ENCODE data around the gene TUBB4A.

Gene TUBB4A

DNA sequence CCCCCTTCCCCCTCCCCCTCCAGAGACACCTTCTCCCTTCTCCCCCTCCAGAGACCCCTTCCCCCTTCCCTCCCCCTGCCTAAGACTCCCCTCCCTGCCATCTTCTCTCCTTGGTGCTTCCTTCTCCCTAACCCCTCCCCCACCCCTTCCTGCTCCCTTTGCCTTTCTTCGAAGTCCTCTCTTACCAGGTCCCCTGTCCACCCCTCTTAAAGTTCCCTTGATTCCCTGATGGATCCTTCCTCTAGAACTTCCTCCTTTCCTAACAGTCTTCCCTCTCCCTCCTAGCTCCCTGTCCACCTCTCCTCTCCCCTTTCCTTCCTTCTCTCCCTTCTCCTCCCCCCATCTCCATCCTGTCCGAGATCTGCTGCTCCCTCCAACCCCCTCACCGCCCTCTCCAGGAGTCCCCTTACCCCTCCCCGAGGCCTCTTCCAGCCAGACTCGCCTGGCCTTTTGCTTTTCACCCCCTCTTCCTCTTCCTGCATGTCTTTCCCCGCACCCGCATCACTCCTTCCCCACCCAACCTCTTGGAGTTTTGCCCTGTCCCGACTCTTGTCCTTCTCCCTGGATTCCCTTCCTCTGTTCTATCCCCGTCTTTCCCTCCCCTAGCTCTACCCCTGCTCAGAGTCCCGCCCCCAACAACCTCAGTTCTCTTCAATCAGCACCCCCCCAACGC lies 31.8 kb upstream of the TUBB4A start:
- H3K9me3 ChIP-seq (ENCODE audit: control insufficient read depth, low read length): no peaks in the 10 kb centered on the region
- no peak overlapping the region for H3K4me2 ChIP-seq (ENCODE audit: low read length, poor library complexity, severe bottlenecking)
- no peak overlapping the region for H3K23ac ChIP-seq (ENCODE audit: low read length in 2 of 2)
- H3K14ac ChIP-seq (ENCODE audit: low read length in 2 of 2): no peak overlapping the region
- DNase-seq: no peak
- H4K8ac ChIP-seq (ENCODE audit: low read length): no peak overlapping the region
- H3K79me1 ChIP-seq (replicated peaks; ENCODE audit: low read length, poor library complexity, severe bottlenecking): peaks cover 3% of the 10 kb centered on the region
- no peak overlapping the region for H4K91ac ChIP-seq (ENCODE audit: low read length)
- H3K27ac ChIP-seq (ENCODE audit: low read length, poor library complexity, severe bottlenecking): no peak overlapping the region
- no peak overlapping the region for H3K9ac ChIP-seq (ENCODE audit: low read length)
- H3K4me3 ChIP-seq (ENCODE audit: insufficient read depth in 1 of 2, low read depth in 1 of 2, low read length in 2 of 2): no peak overlapping the region
- H3K18ac ChIP-seq (ENCODE audit: low read depth in 1 of 2, low read length in 2 of 2): no peak overlapping the region
- H3K4ac ChIP-seq (ENCODE audit: low read depth in 1 of 2, low read length in 2 of 2): no peak overlapping the region
- no peak overlapping the region for H2BK15ac ChIP-seq (ENCODE audit: low read depth, poor library complexity, severe bottlenecking)
- H3K27me3 ChIP-seq (ENCODE audit: control insufficient read depth in 1 of 2, insufficient read depth in 1 of 2, low read length in 2 of 2): peaks cover 9 to 16% of the 10 kb centered on the region in 2 experiments
- H2AK5ac ChIP-seq (ENCODE audit: low read length, severe bottlenecking): no peak overlapping the region
- H2AFZ ChIP-seq (ENCODE audit: low read depth, low read length): no peak overlapping the region
- 33% methylated on average over 10 of the region's 11 CpGs for WGBS
- peaks cover 11 to 17% of the 10 kb centered on the region in 2 experiments for H3K36me3 ChIP-seq (ENCODE audit: control insufficient read depth in 1 of 2, insufficient read depth in 2 of 2, low read depth in 1 of 2, low read length in 2 of 2)
- H2BK120ac ChIP-seq (ENCODE audit: low read depth, low read length): no peak overlapping the region
- no peak overlapping the region for H2BK5ac ChIP-seq (ENCODE audit: low read depth, low read length, poor library complexity, severe bottlenecking)
- no peak overlapping the region for H2BK12ac ChIP-seq (ENCODE audit: low read length in 2 of 2)
- H3K4me1 ChIP-seq (ENCODE audit: control insufficient read depth, insufficient read depth, low read depth, low read length): peaks cover 25% of the 10 kb centered on the region

DNA sequence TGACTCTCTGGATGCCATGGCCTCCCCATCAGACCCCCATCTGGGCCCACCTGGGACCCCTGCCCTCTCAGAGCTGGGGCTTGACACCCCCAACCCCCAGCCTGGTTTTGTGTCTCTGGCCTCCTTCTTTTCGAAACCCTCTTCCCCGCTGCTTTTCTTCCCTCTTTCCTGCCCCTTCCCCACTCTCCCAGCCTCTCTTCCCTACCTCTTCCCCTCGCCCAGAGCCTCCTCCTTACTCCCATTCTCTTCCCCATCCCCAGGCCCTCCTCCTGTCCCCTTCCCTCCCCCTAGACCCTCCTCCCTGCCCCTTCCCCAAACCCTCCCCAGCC lies 30.9 kb upstream of the TUBB4A start:
- Histone ChIP-seq H2BK12ac (ENCODE audit: low read length in 2 of 2) (no peak overlapping the region), H3K18ac (ENCODE audit: low read depth in 1 of 2, low read length in 2 of 2) (no peak overlapping the region), H3K4me2 (ENCODE audit: low read length, poor library complexity, severe bottlenecking) (no peak overlapping the region), H3K9ac (ENCODE audit: low read length) (no peak overlapping the region), H2BK15ac (ENCODE audit: low read depth, poor library complexity, severe bottlenecking) (no peak overlapping the region), H3K4me3 (ENCODE audit: insufficient read depth in 1 of 2, low read depth in 1 of 2, low read length in 2 of 2) (peak overlapping the region in 1 of 2 experiments; percentile 84), H3K4ac (ENCODE audit: low read depth in 1 of 2, low read length in 2 of 2) (no peak overlapping the region), H3K4me1 (ENCODE audit: control insufficient read depth, insufficient read depth, low read depth, low read length) (peaks cover 31% of the 10 kb centered on the region), H2BK5ac (ENCODE audit: low read depth, low read length, poor library complexity, severe bottlenecking) (no peak overlapping the region), H2BK120ac (ENCODE audit: low read depth, low read length) (no peak overlapping the region), H4K8ac (ENCODE audit: low read length) (no peak overlapping the region), H2AK5ac (ENCODE audit: low read length, severe bottlenecking) (no peak overlapping the region), H2AFZ (ENCODE audit: low read depth, low read length) (no peak overlapping the region), H3K79me1 (replicated peaks; ENCODE audit: low read length, poor library complexity, severe bottlenecking) (peaks cover 3% of the 10 kb centered on the region), H3K9me3 (ENCODE audit: control insufficient read depth, low read length) (no peaks in the 10 kb centered on the region), H3K27ac (ENCODE audit: low read length, poor library complexity, severe bottlenecking) (no peak overlapping the region), H3K14ac (ENCODE audit: low read length in 2 of 2) (no peak overlapping the region), H3K23ac (ENCODE audit: low read length in 2 of 2) (no peak overlapping the region), H3K27me3 (ENCODE audit: control insufficient read depth in 1 of 2, insufficient read depth in 1 of 2, low read length in 2 of 2) (peaks cover 9 to 16% of the 10 kb centered on the region in 2 experiments), H3K36me3 (ENCODE audit: control insufficient read depth in 1 of 2, insufficient read depth in 2 of 2, low read depth in 1 of 2, low read length in 2 of 2) (peaks cover 11 to 17% of the 10 kb centered on the region in 2 experiments), H4K91ac (ENCODE audit: low read length) (no peak overlapping the region)
- 25% methylated on average over 3 of the region's 3 CpGs for WGBS
- no peak for DNase-seq

DNA sequence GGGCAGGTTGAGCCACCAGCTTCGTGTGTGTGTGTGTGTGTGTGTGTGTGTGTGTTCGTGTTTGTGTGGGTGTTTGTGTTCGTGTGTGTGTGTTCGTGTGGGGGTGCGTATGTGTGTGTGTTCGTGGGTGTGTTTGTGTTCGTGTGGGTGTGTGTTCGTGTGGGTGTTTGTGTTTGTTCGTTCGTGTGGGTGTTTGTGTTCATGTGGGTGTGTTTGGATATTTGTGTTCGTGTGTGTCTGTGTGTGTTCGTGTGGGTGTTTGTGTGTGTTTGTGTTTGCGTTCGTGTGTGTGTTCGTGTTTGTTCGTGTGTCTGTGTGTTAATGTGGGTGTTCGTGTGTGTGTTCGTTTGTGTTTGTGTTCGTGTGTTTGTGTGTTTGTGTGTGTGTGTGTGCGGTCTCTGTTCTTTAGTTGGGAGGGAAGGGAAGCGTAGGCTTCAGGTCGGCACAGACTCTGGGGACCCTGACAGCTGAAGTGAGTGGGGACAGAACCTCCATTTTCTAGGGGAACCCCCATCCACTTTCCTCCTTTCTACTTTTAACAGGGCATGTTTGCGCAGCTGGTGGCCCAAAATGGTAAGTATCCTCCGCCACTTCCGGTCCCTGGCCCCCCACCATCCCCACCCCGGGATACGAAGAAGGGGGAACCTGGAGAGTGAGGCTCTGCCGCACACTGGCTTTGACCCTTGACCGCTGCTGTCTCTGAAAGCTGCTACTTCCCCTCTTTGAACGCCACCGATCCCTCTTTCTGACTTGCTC lies 30.3 kb upstream of the TUBB4A start:
- H2BK5ac ChIP-seq (ENCODE audit: low read depth, low read length, poor library complexity, severe bottlenecking): no peak overlapping the region
- H4K91ac ChIP-seq (ENCODE audit: low read length): no peak overlapping the region
- H2AK5ac ChIP-seq (ENCODE audit: low read length, severe bottlenecking): no peak overlapping the region
- H2AFZ ChIP-seq (ENCODE audit: low read depth, low read length): no peak overlapping the region
- no peak overlapping the region for H2BK15ac ChIP-seq (ENCODE audit: low read depth, poor library complexity, severe bottlenecking)
- no peak overlapping the region for H2BK120ac ChIP-seq (ENCODE audit: low read depth, low read length)
- peak overlapping the region; percentile 8 to 84 for H3K4me3 ChIP-seq (ENCODE audit: insufficient read depth in 1 of 2, low read depth in 1 of 2, low read length in 2 of 2)
- H3K9ac ChIP-seq (ENCODE audit: low read length): peak overlapping the region; percentile 92
- no peak overlapping the region for H3K4ac ChIP-seq (ENCODE audit: low read depth in 1 of 2, low read length in 2 of 2)
- H2BK12ac ChIP-seq (ENCODE audit: low read length in 2 of 2): no peak overlapping the region
- WGBS: 23% methylated on average over 31 of the region's 31 CpGs
- H4K8ac ChIP-seq (ENCODE audit: low read length): no peak overlapping the region
- H3K4me1 ChIP-seq (ENCODE audit: control insufficient read depth, insufficient read depth, low read depth, low read length): peaks cover 31% of the 10 kb centered on the region
- peaks cover 9 to 16% of the 10 kb centered on the region in 2 experiments for H3K27me3 ChIP-seq (ENCODE audit: control insufficient read depth in 1 of 2, insufficient read depth in 1 of 2, low read length in 2 of 2)
- no peak overlapping the region for H3K14ac ChIP-seq (ENCODE audit: low read length in 2 of 2)
- peaks cover 11 to 17% of the 10 kb centered on the region in 2 experiments for H3K36me3 ChIP-seq (ENCODE audit: control insufficient read depth in 1 of 2, insufficient read depth in 2 of 2, low read depth in 1 of 2, low read length in 2 of 2)
- no peak overlapping the region for H3K27ac ChIP-seq (ENCODE audit: low read length, poor library complexity, severe bottlenecking)
- H3K9me3 ChIP-seq (ENCODE audit: control insufficient read depth, low read length): no peaks in the 10 kb centered on the region
- peak overlapping the region; percentile 62 for H3K4me2 ChIP-seq (ENCODE audit: low read length, poor library complexity, severe bottlenecking)
- no peak for DNase-seq
- no peak overlapping the region for H3K18ac ChIP-seq (ENCODE audit: low read depth in 1 of 2, low read length in 2 of 2)
- H3K23ac ChIP-seq (ENCODE audit: low read length in 2 of 2): no peak overlapping the region
- peaks cover 3% of the 10 kb centered on the region for H3K79me1 ChIP-seq (replicated peaks; ENCODE audit: low read length, poor library complexity, severe bottlenecking)

DNA sequence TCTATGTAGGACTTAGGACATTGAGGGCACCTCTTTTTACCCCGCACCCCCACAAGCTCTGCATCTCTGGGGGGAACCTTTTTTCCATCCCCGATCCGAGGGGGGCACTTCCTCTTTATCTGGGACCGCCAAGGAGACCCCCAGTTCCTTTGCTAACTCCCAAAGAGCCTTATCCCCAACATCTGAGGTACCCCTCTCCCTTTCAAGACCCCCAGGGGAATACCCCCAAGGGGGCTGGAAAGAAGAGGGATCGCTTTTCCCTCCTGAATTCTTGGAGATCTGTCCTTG lies 29.8 kb upstream of the TUBB4A start:
- Histone ChIP-seq H3K4me2 (ENCODE audit: low read length, poor library complexity, severe bottlenecking) (peak overlapping the region; percentile 62), H2AFZ (ENCODE audit: low read depth, low read length) (no peak overlapping the region), H3K36me3 (ENCODE audit: control insufficient read depth in 1 of 2, insufficient read depth in 2 of 2, low read depth in 1 of 2, low read length in 2 of 2) (peaks cover 11 to 16% of the 10 kb centered on the region in 2 experiments), H3K23ac (ENCODE audit: low read length in 2 of 2) (no peak overlapping the region), H3K14ac (ENCODE audit: low read length in 2 of 2) (no peak overlapping the region), H3K4ac (ENCODE audit: low read depth in 1 of 2, low read length in 2 of 2) (no peak overlapping the region), H2BK120ac (ENCODE audit: low read depth, low read length) (no peak overlapping the region), H3K18ac (ENCODE audit: low read depth in 1 of 2, low read length in 2 of 2) (no peak overlapping the region), H3K4me3 (ENCODE audit: insufficient read depth in 1 of 2, low read depth in 1 of 2, low read length in 2 of 2) (peak overlapping the region; percentile 67 to 84), H3K4me1 (ENCODE audit: control insufficient read depth, insufficient read depth, low read depth, low read length) (peaks cover 31% of the 10 kb centered on the region), H4K8ac (ENCODE audit: low read length) (no peak overlapping the region), H3K27me3 (ENCODE audit: control insufficient read depth in 1 of 2, insufficient read depth in 1 of 2, low read length in 2 of 2) (peaks cover 9 to 16% of the 10 kb centered on the region in 2 experiments), H4K91ac (ENCODE audit: low read length) (no peak overlapping the region), H3K27ac (ENCODE audit: low read length, poor library complexity, severe bottlenecking) (no peak overlapping the region), H3K9me3 (ENCODE audit: control insufficient read depth, low read length) (no peaks in the 10 kb centered on the region), H3K9ac (ENCODE audit: low read length) (peak overlapping the region; percentile 92), H2AK5ac (ENCODE audit: low read length, severe bottlenecking) (no peak overlapping the region), H3K79me1 (replicated peaks; ENCODE audit: low read length, poor library complexity, severe bottlenecking) (peaks cover 3% of the 10 kb centered on the region), H2BK12ac (ENCODE audit: low read length in 2 of 2) (no peak overlapping the region), H2BK5ac (ENCODE audit: low read depth, low read length, poor library complexity, severe bottlenecking) (no peak overlapping the region), H2BK15ac (ENCODE audit: low read depth, poor library complexity, severe bottlenecking) (no peak overlapping the region)
- WGBS: 40% methylated on average over 5 of the region's 5 CpGs
- DNase-seq: no peak
